Spleen (tissue), 7 donors: Measurements from ENCODE around the gene TNN.

Source experiments
- CTCF ChIP-seq, 11 experiments: fragments of 200-600 bp in 7 of 11; fragments of 450-650 bp in 4 of 11; sonication (generic) in 4 of 11; IDR thresholded peaks in 8 of 11; conservative IDR thresholded peaks in 3 of 11; 1 replicate in 7 of 11; 2 replicates in 4 of 11; pipeline versions ENCODE4 v1.4.0 to v1.8.0; 2016 to 2021; ENCODE audit warnings: antibody characterized with exemption in 11 of 11, inconsistent platforms in 4 of 11, mild to moderate bottlenecking in 1 of 11
- POLR2A ChIP-seq, 3 donors: fragments of 450-650 bp; IDR thresholded peaks; one replicate each; pipeline ENCODE4 v1.5.1; 2017; ENCODE audit warnings: antibody characterized with exemption in 3 of 3, mild to moderate bottlenecking in 1 of 3
- POLR2AphosphoS5 ChIP-seq, 3 donors: sonication (generic); formaldehyde crosslinking; IDR thresholded peaks; one replicate each; pipeline ENCODE4 v1.5.1; 2017; ENCODE audit warnings: antibody characterized with exemption in 3 of 3
- donor health status: DM: no; HTN: no; CAD: no; lungs with moderate emphysema.
- donor health status: DM: no; HTN: no; CAD: no.
- donor health status: DM: no; HTN: no; CAD: no.

- TF ChIP-seq CTCF (IDR thresholded peaks at IDR 0.05 in 8 of 11, conservative IDR thresholded peaks at IDR 0.05 in 3 of 11) (no peak), POLR2A (IDR thresholded peaks at IDR 0.05) (no peak), POLR2AphosphoS5 (IDR thresholded peaks at IDR 0.05) (no peak)
These were observed 78.4 kb downstream of the TNN start for GRCh38 chr1:175145899-175146528.
